Body of pancreas (tissue), 4 donors: Measurements from ENCODE around the gene IQCF5.

Experiments used
- POLR2A ChIP-seq, 3 donors: fragments of 450-650 bp; IDR thresholded peaks; one replicate each; pipeline ENCODE4 v1.6.1; 2016; ENCODE audit warnings: antibody characterized with exemption in 3 of 3, mild to moderate bottlenecking in 2 of 3
- TF ChIP-seq, protein P1 (sequence below), 7 experiments: fragments of 450-650 bp in 4 of 7; fragments of 200-600 bp in 3 of 7; sonication (generic) in 3 of 7; IDR thresholded peaks; one replicate each; pipeline ENCODE4 v1.5.1; 2016 to 2019; ENCODE audit warnings: antibody characterized with exemption in 7 of 7

DNA sequence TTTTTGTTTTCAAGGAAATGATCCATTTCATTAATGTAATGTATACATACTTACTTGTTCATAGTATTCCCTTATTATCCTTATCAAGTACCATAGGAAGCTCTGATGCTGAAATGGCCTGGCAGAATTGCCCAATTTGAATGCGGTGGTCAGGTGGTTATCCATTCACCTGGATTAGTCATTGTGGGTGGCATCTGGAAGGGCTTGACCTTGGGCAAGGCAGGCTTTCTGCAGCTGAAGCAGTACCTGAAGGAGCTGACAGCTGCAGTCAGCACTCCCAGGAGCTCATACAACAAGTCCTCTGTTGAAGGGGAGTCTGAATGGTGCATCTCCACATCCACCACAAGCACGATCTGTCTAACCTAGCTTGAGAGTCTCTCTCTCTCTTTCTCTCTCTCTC, 12.2 kb upstream of the IQCF5 start:
- TF ChIP-seq, protein P1, sequence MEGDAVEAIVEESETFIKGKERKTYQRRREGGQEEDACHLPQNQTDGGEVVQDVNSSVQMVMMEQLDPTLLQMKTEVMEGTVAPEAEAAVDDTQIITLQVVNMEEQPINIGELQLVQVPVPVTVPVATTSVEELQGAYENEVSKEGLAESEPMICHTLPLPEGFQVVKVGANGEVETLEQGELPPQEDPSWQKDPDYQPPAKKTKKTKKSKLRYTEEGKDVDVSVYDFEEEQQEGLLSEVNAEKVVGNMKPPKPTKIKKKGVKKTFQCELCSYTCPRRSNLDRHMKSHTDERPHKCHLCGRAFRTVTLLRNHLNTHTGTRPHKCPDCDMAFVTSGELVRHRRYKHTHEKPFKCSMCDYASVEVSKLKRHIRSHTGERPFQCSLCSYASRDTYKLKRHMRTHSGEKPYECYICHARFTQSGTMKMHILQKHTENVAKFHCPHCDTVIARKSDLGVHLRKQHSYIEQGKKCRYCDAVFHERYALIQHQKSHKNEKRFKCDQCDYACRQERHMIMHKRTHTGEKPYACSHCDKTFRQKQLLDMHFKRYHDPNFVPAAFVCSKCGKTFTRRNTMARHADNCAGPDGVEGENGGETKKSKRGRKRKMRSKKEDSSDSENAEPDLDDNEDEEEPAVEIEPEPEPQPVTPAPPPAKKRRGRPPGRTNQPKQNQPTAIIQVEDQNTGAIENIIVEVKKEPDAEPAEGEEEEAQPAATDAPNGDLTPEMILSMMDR (IDR thresholded peaks at IDR 0.05) = no peak
- no peak for TF ChIP-seq POLR2A (IDR thresholded peaks at IDR 0.05)
